Effector memory CD8-positive, alpha-beta T cell (primary cell): ENCODE measurements around the gene RNASEH2B.

Experiments
- ATAC-seq: fragments of 150-1000 bp; cut with Tn5 transposase; replicated peaks from 2 replicates; pipeline ENCODE4 v1.10.0; 2021; ENCODE audit warnings: mild to moderate bottlenecking, moderate library complexity
- DNase-seq, 3 experiments: peaks; one replicate each; pipeline ENCODE4 v3.0.0; 2021
- H3K27ac Mint-ChIP-seq, 2 donors: one replicate each; pipeline ENCODE4 v1.8.0; 2022; ENCODE audit warnings: mild to moderate bottlenecking in 2 of 2, mixed read lengths in 2 of 2, moderate library complexity in 2 of 2
- H3K27me3 Mint-ChIP-seq, 2 donors: one replicate each; pipeline ENCODE4 v1.8.0; 2022; ENCODE audit warnings: mixed read lengths in 2 of 2
- H3K36me3 Mint-ChIP-seq: one replicate; pipeline ENCODE4 v1.8.0; 2022; ENCODE audit warnings: mild to moderate bottlenecking, moderate library complexity, mixed read lengths; ENCODE audit not compliant: insufficient read depth
- H3K4me1 Mint-ChIP-seq, 2 donors: one replicate each; pipeline ENCODE4 v1.8.0; 2022; ENCODE audit warnings: low read depth in 2 of 2, mixed read lengths in 2 of 2
- H3K4me3 Mint-ChIP-seq, 2 donors: one replicate each; pipeline ENCODE4 v1.8.0; 2022; ENCODE audit warnings: mild to moderate bottlenecking in 2 of 2, mixed read lengths in 2 of 2, moderate library complexity in 2 of 2
- H3K9me3 Mint-ChIP-seq, 2 donors: one replicate each; pipeline ENCODE4 v1.8.0; 2022; ENCODE audit warnings: mixed read lengths in 2 of 2

The RNASEH2B gene

DNA sequence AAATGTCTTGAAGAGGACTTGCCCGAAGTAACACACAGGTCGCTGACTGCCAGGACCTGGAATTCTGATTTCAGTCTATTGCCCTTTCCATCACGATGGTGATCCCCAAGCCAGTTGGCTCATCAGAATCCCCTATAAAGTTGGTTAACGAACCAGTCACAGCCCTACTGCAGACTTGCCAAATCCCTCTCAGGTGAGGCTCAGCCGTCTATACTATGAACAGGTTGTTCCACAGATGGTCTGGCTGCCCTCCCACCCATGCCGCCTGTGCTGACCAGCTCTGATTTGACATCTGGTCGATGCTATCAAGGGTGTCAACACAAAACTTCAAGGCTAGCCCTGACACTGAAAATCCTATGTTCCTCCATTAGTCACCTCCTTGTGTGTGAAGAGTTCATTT is 90.0 kb downstream of the RNASEH2B start:
- Mint-ChIP-seq H3K4me3 (no peak overlapping the region), H3K27ac (no peak overlapping the region), H3K36me3 (no peaks in the 10 kb centered on the region), H3K4me1 (peaks cover 0 to 1% of the 10 kb centered on the region in 2 donors), H3K27me3 (peaks cover 18 to 28% of the 10 kb centered on the region in 2 donors), H3K9me3 (no peaks in the 10 kb centered on the region)
- DNase-seq (no peak), ATAC-seq (no peak)

DNA sequence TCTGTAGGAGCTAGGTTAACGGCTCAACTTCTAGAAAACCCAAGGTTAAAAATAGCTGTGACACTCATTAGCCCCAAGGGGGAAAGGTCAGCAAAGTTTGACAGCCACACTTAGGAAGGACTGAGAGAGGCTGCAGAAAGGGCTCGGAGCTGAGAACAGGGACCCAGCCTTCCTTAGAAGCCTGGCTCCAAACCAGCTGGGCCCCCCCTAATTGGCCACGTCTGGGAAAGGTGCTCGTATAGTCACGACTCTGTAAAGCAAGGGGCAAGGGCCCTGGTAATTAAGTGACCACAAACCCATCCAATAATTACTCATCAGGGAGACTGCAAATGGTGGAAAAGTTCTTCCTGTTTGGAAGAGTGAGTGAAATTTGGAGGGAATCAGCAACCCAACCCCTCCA is 90.5 kb downstream of the RNASEH2B start:
- H3K27me3 Mint-ChIP-seq: peaks cover 18 to 32% of the 10 kb centered on the region in 2 donors

DNA sequence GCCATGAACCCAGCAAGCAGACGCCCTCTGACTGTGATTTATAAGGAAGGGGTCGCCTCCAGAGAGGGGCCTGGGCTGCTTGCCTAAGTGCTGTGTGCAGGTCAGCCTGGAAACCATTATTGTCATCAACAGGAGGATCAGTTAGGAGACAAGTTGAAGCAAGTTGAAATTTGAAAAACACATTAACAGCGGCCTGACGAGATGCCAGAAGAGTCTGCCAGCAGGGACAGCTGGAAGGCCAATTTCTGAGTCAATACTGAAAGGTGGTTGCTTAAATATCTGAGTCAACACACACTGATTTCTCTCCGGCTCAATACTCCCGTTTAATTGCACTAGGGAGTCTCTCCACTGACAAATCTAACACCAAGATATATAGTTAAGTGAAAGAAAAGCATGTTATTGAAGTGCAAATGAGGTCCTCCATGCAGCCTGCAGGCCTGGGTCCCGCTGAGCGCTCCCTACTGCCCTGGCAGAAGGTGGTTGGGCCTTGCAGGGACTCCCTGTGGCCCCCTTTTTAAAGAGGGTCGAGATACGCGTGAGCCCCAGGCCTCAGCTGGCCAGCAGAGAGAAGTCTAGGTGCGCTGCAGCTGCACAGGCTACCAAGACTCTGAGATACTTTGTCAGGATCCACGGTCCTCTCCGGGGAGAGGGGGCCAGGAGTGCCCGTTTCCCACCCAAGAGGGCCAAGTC is 91.1 kb downstream of the RNASEH2B start:
- DNase-seq (no peak), ATAC-seq (no peak)
- Mint-ChIP-seq H3K4me1 (peaks cover 0 to 1% of the 10 kb centered on the region in 2 donors), H3K4me3 (no peak overlapping the region), H3K27ac (no peak overlapping the region), H3K9me3 (no peaks in the 10 kb centered on the region), H3K27me3 (peaks cover 18 to 33% of the 10 kb centered on the region in 2 donors), H3K36me3 (no peaks in the 10 kb centered on the region)

More for the DNA sequence above, 90.5 kb downstream of the RNASEH2B start:
- Mint-ChIP-seq H3K9me3 (no peaks in the 10 kb centered on the region), H3K4me3 (no peak overlapping the region), H3K36me3 (no peaks in the 10 kb centered on the region), H3K4me1 (peaks cover 0 to 1% of the 10 kb centered on the region in 2 donors), H3K27ac (no peak overlapping the region)
- ATAC-seq (no peak), DNase-seq (no peak)

DNA sequence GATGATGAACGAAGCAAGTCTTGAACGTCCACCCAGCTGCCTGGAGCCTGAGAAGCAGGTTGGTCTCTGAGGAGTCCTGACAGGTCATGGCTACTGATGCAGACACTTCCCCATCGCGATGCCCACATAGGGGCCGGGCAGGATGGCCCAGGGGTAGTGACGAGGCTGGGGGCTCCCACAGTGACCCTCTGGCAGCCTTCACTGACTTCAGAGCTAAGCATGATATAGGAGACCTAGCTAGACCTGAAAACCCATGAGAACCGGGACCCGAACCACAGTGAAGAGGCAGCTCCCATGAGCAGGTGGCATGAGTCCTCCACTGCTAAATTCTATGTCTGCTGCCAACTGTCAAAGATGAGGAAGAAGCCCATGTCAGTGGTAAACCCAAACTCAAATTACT is 91.7 kb downstream of the RNASEH2B start:
- Mint-ChIP-seq H3K27me3 (peaks cover 18 to 33% of the 10 kb centered on the region in 2 donors), H3K9me3 (no peaks in the 10 kb centered on the region), H3K4me1 (peaks cover 0 to 1% of the 10 kb centered on the region in 2 donors), H3K27ac (no peak overlapping the region), H3K4me3 (no peak overlapping the region), H3K36me3 (no peaks in the 10 kb centered on the region)
- DNase-seq (no peak), ATAC-seq (no peak)

DNA sequence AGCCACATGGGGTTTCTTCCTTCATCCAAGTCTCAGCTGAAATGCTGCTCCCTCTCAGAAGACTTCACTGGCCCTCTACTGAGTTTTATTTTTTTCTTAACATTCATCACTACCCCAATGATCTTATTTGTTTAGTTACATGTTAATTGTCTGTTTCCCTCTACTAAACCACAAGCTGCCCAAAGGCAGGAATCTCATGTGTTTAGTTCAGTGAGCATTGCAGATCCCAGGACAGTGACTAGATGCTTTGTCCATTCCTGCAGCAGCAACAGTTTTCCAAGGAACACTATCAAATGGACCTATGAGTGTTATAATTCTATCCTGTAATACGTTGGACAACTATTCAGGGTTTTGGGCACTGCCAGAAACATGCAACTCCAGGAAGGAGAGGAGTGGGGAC is 93.1 kb downstream of the RNASEH2B start:
- no peak overlapping the region for H3K4me3 Mint-ChIP-seq
- ATAC-seq (no peak), DNase-seq (no peak)
- peaks cover 18 to 33% of the 10 kb centered on the region in 2 donors for H3K27me3 Mint-ChIP-seq
- H3K9me3 Mint-ChIP-seq: no peaks in the 10 kb centered on the region
- H3K4me1 Mint-ChIP-seq: peaks cover 0 to 1% of the 10 kb centered on the region in 2 donors
- H3K36me3 Mint-ChIP-seq: no peaks in the 10 kb centered on the region
- H3K27ac Mint-ChIP-seq: no peak overlapping the region

DNA sequence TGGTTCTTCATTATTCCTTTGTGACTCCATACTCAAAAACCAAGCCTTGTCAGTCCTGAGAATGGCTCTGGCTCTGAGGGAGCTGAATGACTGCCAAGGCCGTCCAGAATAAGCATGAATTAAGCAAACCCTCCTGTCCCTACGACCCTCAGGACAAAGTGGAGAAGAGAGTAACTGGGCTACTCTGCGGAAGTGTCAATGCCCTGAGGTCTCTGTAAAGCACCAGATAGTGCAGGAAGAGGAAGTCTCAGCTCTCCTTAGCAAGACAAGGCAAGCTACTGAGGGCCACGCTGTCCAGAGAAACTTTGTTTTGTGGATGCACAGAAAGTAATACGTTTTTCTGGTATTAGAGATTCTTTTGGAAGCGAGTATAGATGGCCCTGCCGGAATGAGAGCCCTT is 94.1 kb downstream of the RNASEH2B start:
- H3K4me1 Mint-ChIP-seq: peaks cover 0 to 1% of the 10 kb centered on the region in 2 donors
- DNase-seq (no peak), ATAC-seq (no peak)
- H3K27ac Mint-ChIP-seq: no peak overlapping the region
- H3K36me3 Mint-ChIP-seq: no peaks in the 10 kb centered on the region
- H3K9me3 Mint-ChIP-seq: no peaks in the 10 kb centered on the region
- H3K27me3 Mint-ChIP-seq: peaks cover 18 to 33% of the 10 kb centered on the region in 2 donors
- H3K4me3 Mint-ChIP-seq: no peak overlapping the region

DNA sequence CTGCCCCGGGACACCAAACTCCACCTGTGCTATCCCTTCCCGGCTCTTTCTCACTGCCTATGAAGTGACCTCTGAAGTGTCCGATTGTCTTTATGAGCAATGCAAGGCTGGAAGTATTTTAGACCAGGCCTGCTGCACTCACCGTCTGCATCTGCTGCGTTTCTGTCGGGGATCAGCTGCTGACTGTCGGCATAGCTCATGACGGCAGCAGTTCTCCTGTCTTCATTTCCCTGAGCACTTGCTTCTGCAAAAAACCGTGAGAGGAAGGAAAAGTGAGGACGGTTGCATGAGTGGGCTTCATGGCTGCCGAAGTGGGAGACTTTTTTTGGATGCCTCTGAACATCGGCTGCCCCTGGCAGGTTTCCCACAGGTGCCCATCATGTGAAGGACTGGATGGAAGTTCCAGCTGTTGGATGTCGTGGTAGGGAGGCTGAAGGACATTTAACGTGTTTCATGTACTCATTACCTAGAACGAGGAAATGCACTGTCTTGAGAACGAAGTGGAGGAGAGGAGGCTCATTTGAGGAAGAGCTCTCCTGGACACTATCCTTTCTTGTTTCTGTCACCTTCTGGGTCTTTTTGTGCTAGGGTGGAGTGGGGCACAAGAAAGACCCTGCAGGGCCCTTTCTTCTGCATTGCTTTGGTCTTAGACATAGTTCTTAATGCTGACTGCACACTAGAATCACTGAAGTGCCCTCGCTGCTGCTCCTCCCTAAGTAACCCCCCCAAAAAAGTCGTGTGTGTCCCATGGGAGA is 94.7 kb downstream of the RNASEH2B start:
- ATAC-seq (no peak), DNase-seq (no peak)
- H3K4me1 Mint-ChIP-seq: peaks cover 0 to 1% of the 10 kb centered on the region in 2 donors
- no peak overlapping the region for H3K27ac Mint-ChIP-seq
- no peaks in the 10 kb centered on the region for H3K36me3 Mint-ChIP-seq
- no peak overlapping the region for H3K4me3 Mint-ChIP-seq
- peaks cover 18 to 33% of the 10 kb centered on the region in 2 donors for H3K27me3 Mint-ChIP-seq
- no peaks in the 10 kb centered on the region for H3K9me3 Mint-ChIP-seq

DNA sequence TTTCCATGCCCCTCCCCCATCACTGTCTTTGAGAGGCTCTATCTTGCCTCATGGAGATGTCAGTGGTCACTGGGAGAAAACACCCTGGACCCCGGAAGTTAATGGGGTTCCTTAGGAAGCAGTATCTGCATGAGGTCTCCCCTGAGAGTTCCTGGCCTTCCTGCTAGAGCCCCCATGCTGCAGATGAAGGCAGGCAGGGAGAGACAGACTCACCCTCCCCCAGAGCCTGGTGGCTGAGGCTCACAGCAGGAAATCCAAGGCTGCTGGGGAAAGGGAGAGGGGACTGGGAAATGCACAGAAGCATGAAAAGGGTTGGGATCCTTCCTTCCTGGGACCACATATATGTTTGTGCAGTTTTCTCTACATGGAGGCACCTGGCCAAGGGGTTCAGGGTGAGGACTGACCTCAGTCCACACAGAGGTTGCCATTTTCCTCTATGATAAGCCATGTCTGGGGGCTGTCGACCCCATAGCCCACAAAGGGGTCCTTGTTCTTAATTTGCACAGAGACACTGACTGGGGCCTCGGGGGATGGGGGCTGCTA is 95.4 kb downstream of the RNASEH2B start:
- ATAC-seq: no peak
- H3K27ac Mint-ChIP-seq: no peak overlapping the region
- no peak for DNase-seq
- H3K27me3 Mint-ChIP-seq: peaks cover 18 to 33% of the 10 kb centered on the region in 2 donors
- no peaks in the 10 kb centered on the region for H3K9me3 Mint-ChIP-seq
- H3K4me1 Mint-ChIP-seq: peaks cover 0 to 1% of the 10 kb centered on the region in 2 donors
- H3K4me3 Mint-ChIP-seq: no peak overlapping the region
- no peaks in the 10 kb centered on the region for H3K36me3 Mint-ChIP-seq

DNA sequence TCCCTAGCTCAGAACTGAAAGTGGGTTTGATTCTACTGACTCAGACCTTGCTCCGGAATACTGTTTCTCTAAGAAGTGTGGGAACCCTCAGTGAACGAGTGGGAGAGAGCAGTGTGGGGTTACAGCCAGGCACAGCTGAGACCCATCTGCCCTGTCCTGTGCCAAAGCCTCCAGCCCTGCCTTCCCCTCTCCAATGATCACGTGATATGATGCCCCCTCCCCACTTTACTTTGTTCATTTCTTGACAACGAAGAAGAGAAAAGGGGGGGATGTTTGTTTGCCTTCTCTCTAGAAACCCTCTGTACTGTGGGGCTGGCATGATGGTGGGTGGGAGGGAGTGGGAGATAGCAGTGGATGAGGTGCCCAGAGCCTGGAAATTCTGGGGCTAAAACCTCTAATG is 96.0 kb downstream of the RNASEH2B start:
- H3K4me3 Mint-ChIP-seq: no peak overlapping the region

More for the DNA sequence above, 96.0 kb downstream of the RNASEH2B start:
- ATAC-seq: no peak
- peaks cover 18 to 33% of the 10 kb centered on the region in 2 donors for H3K27me3 Mint-ChIP-seq
- H3K27ac Mint-ChIP-seq: no peak overlapping the region
- H3K36me3 Mint-ChIP-seq: no peaks in the 10 kb centered on the region
- no peak for DNase-seq
- H3K9me3 Mint-ChIP-seq: no peaks in the 10 kb centered on the region
- peaks cover 0 to 1% of the 10 kb centered on the region in 2 donors for H3K4me1 Mint-ChIP-seq
